Eye (tissue), 1 donor: ENCODE results near the gene NEDD1.

Source experiments
- DNase-seq: peaks from one replicate; pipeline ENCODE4 v3.0.0-alpha.2; 2015

The NEDD1 gene

DNA sequence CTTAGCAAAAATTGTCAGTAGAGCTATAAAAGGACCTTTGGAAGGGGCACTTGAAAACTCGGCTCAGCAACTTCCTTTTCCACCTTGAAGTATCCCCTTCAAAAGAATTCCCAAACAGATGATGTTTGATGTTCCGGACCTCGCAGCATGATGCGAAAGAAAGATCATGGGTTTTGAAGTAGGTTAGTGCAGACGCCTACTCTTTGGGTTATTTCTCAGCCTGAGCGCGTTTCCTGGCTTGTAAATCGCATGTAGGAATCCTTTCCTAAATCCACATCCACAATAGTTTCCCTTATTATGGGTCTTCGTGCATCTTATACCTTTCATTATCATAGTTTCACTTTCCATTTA, 584 bp upstream of the NEDD1 start:
- no peak for DNase-seq

DNA sequence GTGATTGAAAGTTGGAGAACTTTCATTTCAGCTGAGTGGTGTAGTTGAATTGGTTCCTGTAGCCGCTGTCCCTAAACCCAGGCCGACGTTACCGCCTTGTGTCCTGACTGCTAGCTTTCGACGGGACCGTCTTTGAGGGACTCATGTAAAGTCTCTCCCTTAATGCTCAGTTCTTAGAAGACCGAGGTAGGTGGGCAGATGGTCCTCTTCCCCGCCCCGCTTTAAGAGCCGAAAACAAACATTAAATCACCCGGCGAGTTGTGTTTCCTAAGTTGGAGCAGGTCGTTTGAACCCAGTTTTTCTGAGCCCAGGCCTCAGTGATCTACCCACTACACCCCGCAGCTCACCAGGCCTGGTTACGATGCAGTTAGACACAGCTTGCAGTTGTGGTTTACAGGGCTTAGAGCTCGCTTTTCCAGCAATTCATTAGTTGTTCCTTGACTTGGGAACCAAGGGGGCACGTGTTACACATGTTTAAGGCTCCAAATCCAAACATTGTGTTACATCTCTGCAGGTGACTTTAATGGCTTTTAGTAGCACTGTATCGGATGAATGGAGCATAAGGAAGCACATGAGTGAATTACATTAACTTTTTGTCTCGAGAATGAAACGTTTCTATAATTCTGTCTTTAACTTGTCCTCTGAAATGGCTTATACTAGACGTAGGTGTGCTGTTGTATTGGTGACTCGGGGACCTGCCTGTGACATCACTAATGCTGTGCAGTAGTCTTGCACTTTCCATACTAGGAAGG, 790 bp downstream of the NEDD1 start:
- no peak for DNase-seq

DNA sequence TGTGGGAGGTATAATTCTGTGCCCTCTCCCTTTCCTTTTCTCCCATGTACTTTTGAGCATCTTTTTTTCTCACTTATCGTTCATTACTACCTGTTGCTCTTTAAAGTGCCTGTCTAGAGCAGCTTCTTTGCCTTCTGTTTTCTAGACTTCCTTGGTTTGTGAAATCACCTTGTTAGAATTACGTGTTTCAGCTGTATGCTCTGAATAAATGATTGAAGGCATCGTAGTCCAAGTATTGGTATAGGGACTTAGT, 1.3 kb downstream of the NEDD1 start:
- DNase-seq = no peak

DNA sequence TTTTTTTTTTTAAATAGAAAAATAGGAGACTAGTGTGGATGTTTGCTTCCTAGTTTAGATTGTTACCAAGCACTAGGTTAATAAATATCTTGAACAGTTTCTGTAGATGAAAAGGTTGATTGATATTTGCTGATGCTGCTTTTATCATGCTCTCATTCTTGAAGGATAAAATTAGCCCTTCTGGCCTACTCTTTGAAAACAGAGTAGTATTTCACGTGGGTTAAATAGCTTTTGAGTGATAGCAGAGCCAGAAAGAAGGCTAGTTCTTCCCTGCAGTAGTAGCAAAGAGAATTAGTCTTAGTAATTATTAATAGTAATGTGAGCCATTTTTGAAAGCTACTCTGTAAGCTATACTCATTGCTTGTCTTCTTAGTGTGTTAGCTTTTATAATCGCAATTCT, 5.2 kb downstream of the NEDD1 start:
- no peak for DNase-seq

DNA sequence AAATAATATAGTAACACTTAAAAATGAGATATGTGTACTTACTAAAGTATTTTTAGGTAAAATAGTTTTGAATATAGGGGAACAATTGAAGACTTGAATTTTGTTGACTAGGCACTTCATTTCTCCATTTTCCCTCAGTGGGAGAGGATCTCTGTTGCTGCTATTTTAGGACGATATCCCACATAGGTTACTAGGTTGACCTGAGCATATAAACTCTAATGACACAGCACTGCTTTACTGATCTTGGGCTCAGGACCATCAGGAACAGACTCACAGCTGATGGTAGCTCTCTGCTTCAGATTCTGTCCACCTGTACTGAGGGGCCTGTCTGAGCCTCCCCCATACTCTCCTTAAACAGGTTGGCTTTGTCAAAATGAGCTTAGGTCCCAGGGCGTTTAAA, 5.9 kb downstream of the NEDD1 start:
- DNase-seq = no peak

DNA sequence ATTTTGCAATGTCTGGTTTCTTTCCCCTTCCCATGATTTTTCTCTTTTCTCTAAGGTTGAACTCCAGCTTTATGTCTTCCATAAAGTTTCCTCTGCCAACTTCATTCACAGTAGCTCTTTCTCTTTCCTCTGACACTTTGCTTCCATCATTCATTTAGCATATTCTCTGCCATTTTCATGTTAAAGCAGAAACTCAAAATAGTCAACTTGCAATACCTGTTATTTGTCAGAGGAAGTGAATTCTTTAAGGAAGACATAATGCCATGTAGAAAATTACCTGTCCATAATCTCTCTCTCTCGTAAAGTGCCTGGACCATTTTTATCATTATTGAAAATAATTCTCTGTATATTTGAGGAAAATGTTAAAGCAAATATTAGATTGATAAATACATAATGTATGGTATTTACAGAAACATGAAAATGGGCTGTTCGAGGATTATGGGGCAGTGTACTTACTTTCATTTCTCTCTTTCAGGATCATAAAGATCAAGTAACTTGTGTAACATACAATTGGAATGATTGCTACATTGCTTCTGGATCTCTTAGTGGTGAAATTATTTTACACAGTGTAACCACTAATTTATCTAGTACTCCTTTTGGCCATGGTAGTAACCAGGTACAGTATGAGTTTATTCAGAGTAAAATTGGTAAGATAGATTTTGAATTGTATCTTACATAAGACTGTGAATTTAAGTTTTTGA, 12.6 kb downstream of the NEDD1 start:
- DNase-seq = no peak

DNA sequence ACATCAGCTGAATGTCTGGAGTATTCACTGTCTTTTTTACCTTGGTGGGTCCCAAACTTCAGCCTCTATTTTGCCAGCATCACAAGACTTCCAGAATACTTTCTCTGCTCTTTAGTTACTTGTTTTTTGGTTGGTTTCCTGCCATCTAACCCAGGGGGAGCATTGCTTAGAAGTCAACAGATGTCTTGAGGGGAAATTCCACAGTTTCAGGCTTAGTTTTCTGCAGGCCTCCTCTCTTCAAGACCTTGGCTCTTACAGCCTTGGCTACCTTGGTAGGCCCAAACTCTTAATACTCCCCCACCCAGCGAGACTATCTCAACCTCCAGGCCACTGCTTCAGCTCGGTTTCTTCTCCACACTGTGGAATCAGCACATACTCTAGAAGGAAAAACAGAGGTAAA, 41.7 kb downstream of the NEDD1 start:
- no peak for DNase-seq

DNA sequence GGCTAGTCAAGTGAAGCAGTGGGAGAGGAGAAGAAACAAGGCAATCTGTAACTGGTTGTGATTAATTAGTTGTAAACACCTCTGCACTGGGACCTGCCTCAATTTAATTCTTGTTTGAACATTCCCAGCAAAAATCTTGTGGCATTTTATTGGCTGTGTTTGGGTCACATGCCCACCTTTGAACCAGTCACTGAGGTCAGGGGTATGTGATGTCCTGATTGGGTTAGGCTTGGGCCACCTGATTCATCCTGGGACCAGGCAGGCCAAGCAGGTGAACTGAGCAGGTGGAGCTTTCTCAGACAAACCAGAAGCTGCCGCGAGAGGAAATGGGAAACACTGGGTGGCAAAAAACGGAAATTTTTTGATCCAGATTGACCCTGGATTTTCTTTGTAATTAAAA, 72.5 kb downstream of the NEDD1 start:
- DNase-seq = no peak

DNA sequence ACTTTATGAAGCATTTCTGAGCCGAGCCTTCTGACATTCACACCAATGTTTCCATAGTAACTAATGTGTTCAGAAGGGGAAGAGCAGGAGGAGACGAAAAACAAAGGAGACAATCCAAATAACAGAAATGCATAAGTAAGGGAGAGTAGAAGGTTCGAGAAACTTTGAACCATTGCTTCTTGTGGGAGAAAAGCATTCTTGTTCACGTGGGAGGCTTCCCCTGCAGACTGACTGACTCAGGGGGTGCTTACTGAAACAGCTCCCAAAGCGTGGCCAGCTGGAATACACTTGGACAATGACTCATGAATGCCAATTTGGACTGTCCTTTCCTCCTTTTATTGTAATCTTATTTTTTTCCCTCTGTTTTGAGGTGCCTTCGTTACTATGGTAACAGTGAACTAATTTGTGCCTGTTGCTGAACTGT, 73.9 kb downstream of the NEDD1 start:
- DNase-seq = peak; percentile 67

DNA sequence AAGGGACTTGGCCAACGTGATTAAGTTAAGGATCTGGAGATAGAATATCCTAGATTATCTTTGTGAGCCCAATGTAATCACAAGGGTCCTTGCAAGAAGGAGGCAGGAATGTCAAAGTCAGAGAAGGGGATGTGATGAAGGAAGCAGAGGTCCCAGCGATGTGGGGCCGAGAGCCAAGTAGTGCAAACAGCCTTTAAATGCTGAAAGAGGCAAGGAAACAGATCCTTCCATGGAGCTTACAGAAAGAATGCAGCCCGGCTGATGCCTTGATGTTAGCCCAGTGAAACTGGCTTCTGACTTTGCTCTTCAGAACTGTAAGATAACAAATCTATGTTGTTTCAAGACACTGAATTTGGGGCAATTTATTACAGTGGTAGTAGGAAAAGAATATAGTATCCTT, 74.9 kb downstream of the NEDD1 start:
- peak; percentile 4 for DNase-seq

DNA sequence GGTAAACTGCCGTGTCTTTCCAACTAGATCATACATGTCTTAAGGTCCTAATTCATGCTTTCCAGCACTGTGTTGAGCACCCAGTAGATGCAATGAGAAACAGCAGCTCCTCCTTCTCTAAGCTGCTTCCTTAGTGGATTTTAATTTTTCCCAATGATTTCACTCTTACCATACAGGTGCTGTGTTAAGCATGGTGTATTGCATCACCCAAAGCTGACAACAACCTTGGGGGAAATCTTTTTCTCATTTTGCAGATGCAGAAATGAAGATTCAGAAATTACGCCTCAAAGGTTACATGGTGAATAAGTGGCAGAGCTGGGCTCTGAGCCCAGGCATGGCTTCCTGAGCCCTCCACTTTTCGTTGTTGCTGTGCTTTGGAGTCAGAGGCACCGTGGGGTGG, 75.6 kb downstream of the NEDD1 start:
- DNase-seq = no peak

DNA sequence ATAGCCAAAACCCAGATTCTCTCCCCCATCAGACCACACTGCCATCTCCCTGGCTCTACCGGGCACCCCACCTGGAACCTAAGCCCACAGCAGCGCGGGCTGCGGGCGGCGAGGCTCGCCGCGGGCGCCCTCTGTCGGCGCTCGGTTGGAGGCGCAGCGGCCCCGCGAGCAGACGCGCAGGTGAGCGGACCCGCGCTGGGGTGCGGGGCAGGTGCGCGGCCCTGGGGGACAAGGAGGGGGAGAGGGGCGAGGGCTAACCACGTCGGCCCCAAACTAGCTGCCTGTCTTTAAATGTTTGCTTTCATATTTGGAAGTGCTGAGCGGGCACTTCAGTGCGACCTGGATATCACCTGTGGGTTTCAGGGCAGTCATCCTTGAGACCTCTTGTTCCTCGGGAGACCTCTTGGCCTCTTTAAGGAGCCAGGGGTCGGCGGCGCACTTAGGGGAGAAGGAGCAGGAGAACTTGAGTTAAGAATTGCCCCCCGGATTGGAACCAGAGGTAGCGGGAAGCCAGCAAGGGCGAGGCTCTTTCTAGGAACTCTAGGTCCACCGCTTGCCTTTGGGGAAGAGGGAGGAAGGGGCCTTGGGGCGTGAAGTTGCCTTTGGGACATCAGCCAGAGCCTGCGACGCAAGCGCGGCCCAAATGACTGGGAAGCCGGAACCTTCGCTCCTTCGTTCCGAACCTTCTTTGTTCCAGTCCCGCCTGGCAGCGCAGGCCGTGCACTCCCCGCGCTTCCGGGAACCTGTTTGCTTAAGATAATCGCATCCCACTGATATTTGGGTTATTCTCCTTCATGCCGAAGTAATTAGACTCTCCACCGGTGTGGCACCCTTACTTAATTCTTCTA, 78.7 kb downstream of the NEDD1 start:
- peak; percentile 75 for DNase-seq

DNA sequence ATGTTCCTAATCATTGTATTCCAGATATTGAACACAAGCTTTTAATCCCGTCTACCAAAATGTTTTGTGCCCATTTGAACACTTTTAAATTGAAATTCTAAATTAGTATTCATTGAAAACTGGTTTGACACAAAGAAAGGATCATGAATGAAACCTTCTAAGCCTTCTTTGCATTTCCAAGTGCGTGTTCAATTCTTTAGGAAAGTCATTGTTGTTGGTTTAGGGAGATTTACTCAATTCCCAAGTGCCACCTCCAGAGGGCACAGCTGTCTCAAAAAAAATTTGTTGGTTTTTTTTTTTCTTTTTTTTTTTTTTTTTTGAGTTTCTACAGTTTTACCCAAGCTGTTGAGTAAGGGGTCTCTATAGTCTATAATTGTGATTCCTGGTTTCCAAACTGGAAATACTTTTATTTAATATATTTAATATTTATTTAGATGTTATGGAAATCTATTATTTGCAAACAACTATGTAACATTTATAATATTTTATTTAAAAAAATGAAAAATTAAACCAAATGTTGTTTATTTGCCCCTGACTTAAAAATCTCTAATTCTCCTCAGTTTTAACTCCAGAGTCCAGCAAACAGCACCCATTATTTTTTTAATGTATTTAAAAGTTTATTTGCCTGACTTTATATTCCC, 79.9 kb downstream of the NEDD1 start:
- peak; percentile 84 for DNase-seq

DNA sequence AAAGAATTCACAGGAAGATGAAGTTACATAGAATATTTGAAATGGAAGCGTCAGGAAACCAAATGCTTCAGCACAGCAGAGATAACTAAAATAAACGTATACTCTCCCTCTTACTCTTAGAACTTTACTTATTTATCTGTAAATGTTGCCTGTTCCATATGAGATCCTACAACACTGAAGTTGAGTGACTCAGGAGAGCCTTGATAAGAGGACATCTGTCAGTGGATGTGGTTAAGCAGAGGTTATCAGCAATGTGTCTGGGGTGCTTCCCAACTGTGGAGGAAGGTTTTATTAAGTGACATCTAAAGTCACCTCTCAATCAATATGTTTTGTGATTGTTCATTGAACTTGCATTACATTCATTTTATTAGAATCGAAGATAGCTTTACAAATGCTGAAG, 81.9 kb downstream of the NEDD1 start:
- DNase-seq = no peak

DNA sequence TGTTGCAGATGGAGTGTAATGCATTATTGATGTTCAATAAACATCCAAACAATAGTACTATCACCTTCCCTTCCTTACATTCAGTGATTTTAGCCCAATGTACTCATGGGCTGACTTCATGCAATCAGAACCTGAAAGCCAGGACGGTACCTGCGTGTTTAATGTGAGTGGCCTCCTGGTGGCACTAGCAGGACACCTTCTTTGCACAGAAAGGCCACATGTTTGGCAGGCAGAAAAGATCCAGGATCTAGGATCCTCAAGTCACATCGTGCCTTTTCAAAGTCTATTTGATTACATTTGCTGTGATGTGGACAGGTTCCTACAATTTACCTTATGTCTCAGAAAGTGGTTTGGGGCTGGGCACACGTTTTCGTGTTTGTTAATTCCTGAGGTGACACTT, 82.9 kb downstream of the NEDD1 start:
- peak; percentile 82 for DNase-seq

DNA sequence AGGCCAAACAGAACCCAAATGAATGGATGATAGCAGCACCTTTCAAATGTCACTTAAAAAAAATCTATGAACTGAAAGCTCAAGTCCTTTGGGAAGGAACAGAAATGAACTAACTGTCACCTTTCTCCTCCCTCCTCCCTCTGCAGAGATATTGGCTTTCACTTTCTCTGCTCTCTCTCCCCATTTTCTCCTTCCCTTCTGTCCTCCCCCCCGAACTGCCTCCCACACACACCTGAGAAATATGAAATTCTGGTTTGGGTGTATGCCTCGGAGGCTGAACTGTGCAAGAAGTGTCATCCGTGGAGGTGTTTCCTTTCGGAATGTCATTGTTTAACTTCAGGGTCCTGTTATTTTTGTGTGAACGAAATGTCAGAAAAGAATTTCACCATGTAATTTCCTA, 87.8 kb downstream of the NEDD1 start:
- DNase-seq = no peak

DNA sequence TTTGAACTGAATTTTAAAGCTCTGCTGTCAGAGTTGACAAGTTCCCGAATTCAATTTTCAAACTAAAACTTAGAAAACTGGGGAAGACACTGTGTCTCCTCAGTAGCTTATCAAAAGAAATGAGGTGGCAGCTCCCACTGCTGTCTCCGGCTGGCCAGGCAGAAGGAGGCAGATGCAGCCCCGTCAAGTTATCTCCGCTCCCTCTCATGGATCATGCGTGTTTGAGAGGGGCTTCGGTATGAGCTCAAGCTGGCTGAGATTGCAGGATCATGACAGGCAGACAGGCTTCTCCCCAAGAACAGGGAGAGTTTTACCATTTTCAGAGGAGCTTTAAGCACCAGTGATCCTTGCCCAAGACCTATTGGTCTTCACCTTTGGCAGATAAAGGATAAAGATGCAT, 88.8 kb downstream of the NEDD1 start:
- peak; percentile 71 for DNase-seq

DNA sequence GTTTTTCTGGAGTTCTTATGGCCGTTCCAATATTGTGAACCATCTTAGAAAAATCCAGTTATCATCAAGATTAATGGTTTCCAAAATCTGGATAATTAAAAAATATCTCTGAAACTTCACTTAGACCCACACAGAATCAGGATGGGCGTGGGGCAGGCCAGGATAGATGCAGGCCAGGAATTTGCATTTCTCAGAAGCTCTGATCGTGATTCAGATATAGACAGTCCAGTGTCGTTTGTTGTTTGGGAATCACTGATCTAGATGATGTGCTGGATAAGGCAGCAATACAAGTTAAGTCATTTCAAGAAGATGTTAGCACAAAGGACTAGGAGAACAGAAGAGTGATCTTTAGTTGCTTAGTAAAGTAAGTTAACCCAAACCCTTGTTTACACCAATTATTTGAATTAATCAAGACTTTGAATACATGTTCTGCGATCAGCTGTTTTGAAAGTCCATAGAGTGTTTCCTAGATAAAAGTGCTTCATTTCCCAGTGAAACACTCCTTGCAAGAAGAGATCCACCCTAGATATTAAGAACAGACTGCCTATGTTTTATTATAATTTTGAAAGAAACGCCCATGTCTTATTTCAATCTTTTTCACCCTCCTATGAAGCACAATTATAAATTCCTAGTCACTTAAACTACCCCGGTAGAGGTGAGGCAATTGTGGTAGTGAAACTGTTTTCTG, 90.9 kb downstream of the NEDD1 start:
- DNase-seq = no peak

DNA sequence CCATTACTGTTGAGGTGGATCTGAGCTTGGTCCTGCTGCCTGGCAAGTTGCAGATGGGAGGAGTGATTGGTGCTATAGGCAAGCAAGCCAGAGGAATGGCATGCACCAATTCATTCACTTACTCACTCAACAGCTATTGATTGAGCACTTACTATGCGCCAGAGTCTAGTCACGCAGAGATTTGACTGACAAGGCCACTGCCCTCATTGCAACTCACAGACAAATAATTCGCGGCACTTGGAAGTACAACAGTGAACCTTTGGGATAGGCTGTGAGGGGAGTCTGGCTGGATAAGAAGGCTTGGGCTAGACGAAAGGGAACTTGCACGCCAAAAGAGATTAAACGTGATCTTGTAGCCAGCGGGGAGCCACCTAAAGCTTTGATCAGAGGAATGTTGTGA, 96.2 kb downstream of the NEDD1 start:
- DNase-seq = no peak
